ENCODE results near the gene MSANTD2. TPM values are rescaled to one million over a fixed set of nuclear protein-coding genes. Genes with fewer than 3 reads are reported as not detected.

Gene MSANTD2
- total and polyA plus RNA-seq, 12 donors, result 2.4 to 15.9 (median 3.4) TPM

GRCh38 chr11:124842305-124842704, 42.1 kb upstream of the MSANTD2 start:
- ATAC-seq (no peak), DNase-seq (no peak)
- H3K4me1 ChIP-seq, result peaks cover 7 to 24% (median 19%) of the 10 kb centered on the region in 9 donors
- no peaks in the 10 kb centered on the region for H3K36me3 ChIP-seq
- no peak overlapping the region for H3K27ac ChIP-seq
- H3K27me3 ChIP-seq, result peaks cover 49 to 100% (median 97%) of the 10 kb centered on the region in 7 donors
- WGBS, 2 donors, result 41 to 45% methylated on average over 4 of the region's 4 CpGs
- TF ChIP-seq, protein P1, sequence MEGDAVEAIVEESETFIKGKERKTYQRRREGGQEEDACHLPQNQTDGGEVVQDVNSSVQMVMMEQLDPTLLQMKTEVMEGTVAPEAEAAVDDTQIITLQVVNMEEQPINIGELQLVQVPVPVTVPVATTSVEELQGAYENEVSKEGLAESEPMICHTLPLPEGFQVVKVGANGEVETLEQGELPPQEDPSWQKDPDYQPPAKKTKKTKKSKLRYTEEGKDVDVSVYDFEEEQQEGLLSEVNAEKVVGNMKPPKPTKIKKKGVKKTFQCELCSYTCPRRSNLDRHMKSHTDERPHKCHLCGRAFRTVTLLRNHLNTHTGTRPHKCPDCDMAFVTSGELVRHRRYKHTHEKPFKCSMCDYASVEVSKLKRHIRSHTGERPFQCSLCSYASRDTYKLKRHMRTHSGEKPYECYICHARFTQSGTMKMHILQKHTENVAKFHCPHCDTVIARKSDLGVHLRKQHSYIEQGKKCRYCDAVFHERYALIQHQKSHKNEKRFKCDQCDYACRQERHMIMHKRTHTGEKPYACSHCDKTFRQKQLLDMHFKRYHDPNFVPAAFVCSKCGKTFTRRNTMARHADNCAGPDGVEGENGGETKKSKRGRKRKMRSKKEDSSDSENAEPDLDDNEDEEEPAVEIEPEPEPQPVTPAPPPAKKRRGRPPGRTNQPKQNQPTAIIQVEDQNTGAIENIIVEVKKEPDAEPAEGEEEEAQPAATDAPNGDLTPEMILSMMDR (IDR thresholded peaks at IDR 0.05), result no peak
- H3K9me3 ChIP-seq, result no peaks in the 10 kb centered on the region
- H3K4me3 ChIP-seq, result no peak overlapping the region
- intact Hi-C loops (cut with DNase I), result no loop called here

GRCh38 chr11:124841840-124842239, 41.6 kb upstream of the MSANTD2 start:
- H3K27ac ChIP-seq, result no peak overlapping the region
- no peaks in the 10 kb centered on the region for H3K36me3 ChIP-seq
- TF ChIP-seq, protein P1 (IDR thresholded peaks at IDR 0.05), result no peak
- no peak for ATAC-seq
- no peaks in the 10 kb centered on the region for H3K9me3 ChIP-seq
- H3K4me3 ChIP-seq, result no peak overlapping the region
- H3K27me3 ChIP-seq, result peaks cover 44 to 97% (median 92%) of the 10 kb centered on the region in 7 donors
- peaks cover 7 to 29% (median 20%) of the 10 kb centered on the region in 9 donors for H3K4me1 ChIP-seq
- WGBS, 2 donors, result 54 to 59% methylated on average over 2 of the region's 2 CpGs
- no peak for DNase-seq
- intact Hi-C loops (cut with DNase I), result no loop called here

- peaks cover 7 to 34% (median 27%) of the 10 kb centered on the region in 9 donors for H3K4me1 ChIP-seq
- H3K27me3 ChIP-seq, result peaks cover 43 to 94% (median 86%) of the 10 kb centered on the region in 7 donors
- no peak for ATAC-seq
- no peak overlapping the region for H3K4me3 ChIP-seq
- WGBS, 2 donors, result 40 to 48% methylated on average over 3 of the region's 3 CpGs
- TF ChIP-seq, protein P1 (IDR thresholded peaks at IDR 0.05), result no peak
- H3K9me3 ChIP-seq, result no peaks in the 10 kb centered on the region
- intact Hi-C loops (cut with DNase I), result no loop called here
- DNase-seq, result no peak
- H3K27ac ChIP-seq, result no peak overlapping the region
- H3K36me3 ChIP-seq, result no peaks in the 10 kb centered on the region
Observed at GRCh38 chr11:124841201-124841600, 41.0 kb upstream of the MSANTD2 start.

GRCh38 chr11:124840666-124841065, 40.5 kb upstream of the MSANTD2 start:
- TF ChIP-seq, protein P1 (IDR thresholded peaks at IDR 0.05), result no peak
- WGBS, 2 donors, result 51 to 52% methylated on average over 1 of the region's 1 CpG
- ATAC-seq, result no peak
- Histone ChIP-seq H3K9me3 (no peaks in the 10 kb centered on the region), H3K36me3 (no peaks in the 10 kb centered on the region), H3K4me1 (peaks cover 7 to 36% (median 27%) of the 10 kb centered on the region in 9 donors), H3K27ac (no peak overlapping the region), H3K4me3 (no peak overlapping the region), H3K27me3 (peaks cover 43 to 94% (median 81%) of the 10 kb centered on the region in 7 donors)
- no peak for DNase-seq
- intact Hi-C loops (cut with DNase I), result no loop called here
